Measurements from ENCODE around the gene PCSK1N. TPM values are rescaled to one million over a fixed set of nuclear protein-coding genes. Genes with fewer than 3 reads are reported as not detected.

Gene PCSK1N
- polyA plus RNA-seq, 1 of the 3 experiments (the other 2 are of a cell fraction) = 35.0 TPM

GRCh38 chrX:48829016-48829735, 6.2 kb downstream of the PCSK1N start:
- no peaks in the 10 kb centered on the region for H3F3A ChIP-seq (replicated peaks; ENCODE audit: insufficient read depth)
- 46% methylated on average over 8 of the region's 24 CpGs for WGBS (ENCODE audit: low lambda C conversion rate)
- no peaks in the 10 kb centered on the region for H3K9me3 ChIP-seq
- H3K36me3 ChIP-seq (replicated peaks in 1 of 2; ENCODE audit: control insufficient read depth in 1 of 2, insufficient read depth in 2 of 2, low read length in 1 of 2) = no peaks in the 10 kb centered on the region
- POLR2A ChIA-PET = no interaction called here
- no peaks in the 10 kb centered on the region for H4K20me1 ChIP-seq (ENCODE audit: insufficient read depth)
- no peak overlapping the region for H3K27ac ChIP-seq (ENCODE audit: low read depth in 2 of 2, low read length in 1 of 2)
- H3K9ac ChIP-seq = no peak overlapping the region
- no peaks in the 10 kb centered on the region for H3K79me2 ChIP-seq (ENCODE audit: insufficient read depth)
- peaks cover 10% of the 10 kb centered on the region; the same call in 1 of the 2 replicates for H3K27me3 ChIP-seq (ENCODE audit: insufficient read depth)
- no peak overlapping the region for H3K4me3 ChIP-seq (ENCODE audit: low read depth in 2 of 2, low read length in 1 of 2)
- H3K9me2 ChIP-seq = no peaks in the 10 kb centered on the region
- DNase-seq = no peak
- CTCF ChIA-PET = no interaction called here
- peaks cover 0 to 3% of the 10 kb centered on the region in 2 experiments; a peak in 1 of 4 replicates for H3K4me1 ChIP-seq (ENCODE audit: control insufficient read depth in 1 of 2, insufficient read depth in 2 of 2, low read depth in 1 of 2, low read length in 1 of 2)
- no peak overlapping the region for H3K4me2 ChIP-seq
- TF ChIP-seq MEF2A (IDR thresholded peaks at IDR 0.05; ENCODE audit: borderline replicate concordance, low read depth) (no peak), SMC3 (IDR thresholded peaks at IDR 0.05; ENCODE audit: low read depth, low read length) (no peak), FOXM1 (IDR thresholded peaks at IDR 0.05; ENCODE audit: low read depth) (no peak), EP300 (IDR thresholded peaks at IDR 0.05; ENCODE audit: borderline replicate concordance in 1 of 2, low read depth in 1 of 2, low read length in 1 of 2) (no peak), PBX3 (IDR thresholded peaks at IDR 0.05) (no peak), USF1 (IDR thresholded peaks at IDR 0.05; ENCODE audit: borderline replicate concordance, low read depth) (no peak), SIN3A (IDR thresholded peaks at IDR 0.05; ENCODE audit: borderline replicate concordance, low read depth, low read length) (no peak), TEAD4 (IDR thresholded peaks at IDR 0.05; ENCODE audit: borderline replicate concordance, insufficient read depth) (no peak)
- H2AFZ ChIP-seq (ENCODE audit: low read depth) = no peak overlapping the region

- no peaks in the 10 kb centered on the region for H3K4me1 ChIP-seq (ENCODE audit: control insufficient read depth in 1 of 2, insufficient read depth in 2 of 2, low read depth in 1 of 2, low read length in 1 of 2)
- POLR2A ChIA-PET = no interaction called here
- WGBS (ENCODE audit: low lambda C conversion rate) = 63% methylated on average over 4 of the region's 4 CpGs
- no peak for TF ChIP-seq RFX5 (IDR thresholded peaks at IDR 0.05; ENCODE audit: low read length)
- TF ChIP-seq ZBTB33 (IDR thresholded peaks at IDR 0.05; ENCODE audit: borderline replicate concordance, low read depth) = no peak
- no peak for TF ChIP-seq TAF1 (IDR thresholded peaks at IDR 0.05; ENCODE audit: borderline replicate concordance, low read depth, low read length)
- TF ChIP-seq EP300 (IDR thresholded peaks at IDR 0.05; ENCODE audit: borderline replicate concordance in 1 of 2, low read depth in 1 of 2, low read length in 1 of 2) = no peak
- TF ChIP-seq TCF12 (IDR thresholded peaks at IDR 0.05) = no peak
- no peak for TF ChIP-seq FOXM1 (IDR thresholded peaks at IDR 0.05; ENCODE audit: low read depth)
- TF ChIP-seq RXRA (IDR thresholded peaks at IDR 0.05; ENCODE audit: borderline replicate concordance, low read depth) = no peak
- no peak for TF ChIP-seq NFIC (IDR thresholded peaks at IDR 0.05; ENCODE audit: borderline replicate concordance)
- no peak for TF ChIP-seq NRF1 (IDR thresholded peaks at IDR 0.05; ENCODE audit: low read depth, low read length)
- no peak for TF ChIP-seq ELF1 (IDR thresholded peaks at IDR 0.05)
- TF ChIP-seq SMC3 (IDR thresholded peaks at IDR 0.05; ENCODE audit: low read depth, low read length) = no peak
- TF ChIP-seq YY1 (IDR thresholded peaks at IDR 0.05; ENCODE audit: low read depth) = no peak
- no peak for TF ChIP-seq PBX3 (IDR thresholded peaks at IDR 0.05)
- no peak for TF ChIP-seq MEF2A (IDR thresholded peaks at IDR 0.05; ENCODE audit: borderline replicate concordance, low read depth)
- H3K4me2 ChIP-seq = no peak overlapping the region
- peaks cover 10% of the 10 kb centered on the region; the same call in 1 of the 2 replicates for H3K27me3 ChIP-seq (ENCODE audit: insufficient read depth)
- CTCF ChIA-PET = no interaction called here
- no peak overlapping the region for H3K9ac ChIP-seq
- H3K9me2 ChIP-seq = no peaks in the 10 kb centered on the region
- H2AFZ ChIP-seq (ENCODE audit: low read depth) = no peak overlapping the region
- no peaks in the 10 kb centered on the region for H3F3A ChIP-seq (replicated peaks; ENCODE audit: insufficient read depth)
- H3K79me2 ChIP-seq (ENCODE audit: insufficient read depth) = no peaks in the 10 kb centered on the region
- no peaks in the 10 kb centered on the region for H4K20me1 ChIP-seq (ENCODE audit: insufficient read depth)
- H3K36me3 ChIP-seq (replicated peaks in 1 of 2; ENCODE audit: control insufficient read depth in 1 of 2, insufficient read depth in 2 of 2, low read length in 1 of 2) = no peaks in the 10 kb centered on the region
- H3K4me3 ChIP-seq (ENCODE audit: low read depth in 2 of 2, low read length in 1 of 2) = no peak overlapping the region
- H3K9me3 ChIP-seq = no peaks in the 10 kb centered on the region
- no peak overlapping the region for H3K27ac ChIP-seq (ENCODE audit: low read depth in 2 of 2, low read length in 1 of 2)
- DNase-seq = no peak
Observed at GRCh38 chrX:48827654-48827968, 7.8 kb downstream of the PCSK1N start.

All from SK-N-SH (cell line).